Measurements from ENCODE around the gene ZNF446.
A peak's percentile ranks its signal among the peaks of the same experiment; 100 is the strongest.
"Not testable (repeated sequence)": the region's sequence is repeated elsewhere in the genome, so short reads cannot be mapped to it uniquely, and the experiment has no call there.

The ZNF446 gene

DNA sequence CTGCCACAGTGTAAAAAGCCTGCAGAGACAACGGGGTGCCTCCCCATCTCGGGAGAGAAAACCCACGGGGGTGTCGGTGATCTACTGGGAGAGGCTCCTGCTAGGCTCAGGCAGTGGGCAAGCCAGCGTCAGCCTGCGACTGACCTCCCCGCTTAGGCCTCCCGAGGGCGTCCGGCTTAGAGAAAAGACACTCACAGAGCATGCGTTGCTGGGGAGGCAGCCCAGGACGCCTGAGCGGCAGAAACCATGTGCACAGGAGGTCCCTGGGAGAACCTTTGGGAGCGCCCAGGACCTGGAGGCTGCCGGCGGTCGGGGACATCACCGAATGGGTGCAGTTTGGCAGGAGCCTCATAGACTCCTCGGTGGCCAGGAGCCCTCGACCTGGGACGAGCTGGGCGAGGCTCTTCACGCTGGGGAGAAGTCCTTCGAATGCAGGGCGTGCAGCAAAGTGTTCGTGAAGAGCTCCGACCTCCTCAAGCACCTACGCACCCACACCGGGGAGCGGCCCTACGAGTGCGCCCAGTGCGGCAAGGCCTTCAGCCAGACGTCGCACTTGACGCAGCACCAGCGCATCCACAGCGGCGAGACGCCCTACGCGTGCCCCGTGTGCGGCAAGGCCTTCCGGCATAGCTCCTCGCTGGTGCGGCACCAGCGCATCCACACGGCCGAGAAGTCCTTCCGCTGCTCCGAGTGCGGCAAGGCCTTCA is 5.2 kb upstream of the ZNF446 start:
- not testable (repeated sequence) for DNase-seq

DNA sequence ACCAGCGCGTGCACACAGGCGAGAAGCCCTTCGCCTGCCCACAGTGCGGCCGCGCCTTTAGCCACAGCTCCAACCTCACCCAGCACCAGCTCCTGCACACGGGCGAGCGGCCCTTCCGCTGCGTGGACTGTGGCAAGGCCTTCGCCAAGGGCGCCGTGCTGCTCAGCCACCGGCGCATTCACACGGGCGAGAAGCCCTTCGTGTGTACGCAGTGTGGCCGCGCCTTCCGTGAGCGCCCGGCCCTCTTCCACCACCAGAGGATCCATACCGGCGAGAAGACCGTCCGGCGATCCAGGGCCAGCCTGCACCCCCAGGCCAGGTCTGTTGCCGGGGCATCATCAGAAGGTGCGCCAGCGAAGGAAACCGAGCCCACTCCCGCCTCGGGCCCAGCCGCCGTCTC is 4.4 kb upstream of the ZNF446 start:
- DNase-seq: no peak

DNA sequence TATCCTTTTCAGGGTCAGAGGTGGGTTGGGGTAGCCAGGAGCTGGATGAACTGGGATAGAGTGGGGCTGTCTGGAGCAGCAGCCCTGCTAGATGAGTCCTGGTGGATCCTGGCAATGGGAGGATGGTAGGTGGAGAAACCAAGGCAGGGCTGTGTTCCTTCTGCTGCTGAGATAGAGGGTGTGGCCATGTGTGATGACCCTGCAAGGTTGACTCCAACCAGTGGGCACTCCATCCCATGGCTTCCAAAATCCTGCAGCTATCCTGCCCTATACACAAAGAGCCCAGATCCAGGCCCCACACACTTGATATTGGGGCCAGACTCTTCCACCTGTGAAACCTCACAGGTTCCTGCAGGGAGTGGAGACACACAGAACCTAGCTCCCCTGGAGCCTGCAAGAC is 2.4 kb upstream of the ZNF446 start:
- DNase-seq: no peak

DNA sequence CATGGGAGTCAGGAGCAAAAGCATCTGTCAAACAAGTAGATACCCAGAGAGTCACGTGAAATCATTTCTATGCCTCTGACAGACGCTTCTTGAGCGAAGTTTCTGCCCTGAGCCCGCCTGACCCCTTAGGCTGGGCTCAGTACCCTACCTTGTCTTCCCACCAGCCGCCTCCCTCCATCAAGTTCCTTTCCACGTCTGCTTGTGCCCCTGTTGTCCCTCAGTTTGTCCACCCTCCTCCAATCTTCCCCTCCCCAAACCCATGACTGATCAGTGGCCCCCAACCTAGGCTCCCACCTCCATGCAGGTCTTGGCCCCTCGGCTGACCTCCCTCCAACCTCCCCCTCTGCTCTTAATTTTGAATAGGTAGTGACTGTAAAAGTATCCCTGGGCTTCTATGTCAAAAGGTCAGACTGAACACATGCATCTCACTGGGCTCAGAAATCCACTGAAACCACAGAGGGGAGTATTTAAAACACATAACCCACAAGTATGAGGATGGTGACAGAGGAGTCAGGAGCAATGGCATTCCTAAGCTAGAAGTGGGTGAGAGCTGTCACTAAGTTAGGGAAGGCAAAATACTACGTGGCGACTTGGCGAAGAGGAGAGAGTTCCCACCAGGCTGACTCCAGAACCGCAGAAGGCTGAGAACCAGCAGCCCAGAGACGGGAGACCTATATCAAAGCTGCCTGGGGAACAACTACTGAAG is 1.7 kb upstream of the ZNF446 start:
- DNase-seq: no peak

DNA sequence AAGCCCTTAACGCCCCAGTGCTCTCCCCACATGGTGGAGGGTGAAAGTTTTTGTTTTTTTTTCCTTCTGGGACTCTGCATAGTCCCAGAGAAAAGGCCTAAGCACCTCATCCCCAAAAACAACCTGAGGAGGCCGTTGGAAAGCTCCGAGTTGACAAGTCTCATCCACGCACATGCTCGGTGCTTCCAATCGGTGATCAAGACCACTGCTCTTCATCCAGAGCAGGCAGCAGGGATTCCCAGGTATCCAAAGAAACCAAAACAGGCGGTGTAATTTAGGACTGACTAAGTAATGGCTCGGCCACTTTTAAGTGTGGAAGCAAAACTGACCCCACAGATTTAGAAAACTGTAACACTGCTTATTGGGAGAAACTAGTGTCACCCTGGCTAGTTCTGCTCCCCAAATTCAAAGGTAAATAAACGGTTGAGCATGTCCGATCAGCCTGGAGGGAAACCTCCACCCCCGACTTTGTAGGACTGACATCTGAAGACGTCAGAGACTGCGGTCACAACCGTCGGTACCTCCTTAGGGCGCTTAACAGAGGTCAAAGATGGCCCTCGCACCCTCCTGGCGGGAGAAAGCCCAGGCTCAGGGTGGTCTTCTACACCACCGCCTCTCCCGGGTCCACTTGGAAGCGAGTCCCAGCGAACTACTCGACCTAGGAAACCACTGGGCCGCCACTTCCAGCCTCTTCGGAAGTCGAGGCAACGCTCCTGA is 997 bp upstream of the ZNF446 start:
- DNase-seq: no peak

DNA sequence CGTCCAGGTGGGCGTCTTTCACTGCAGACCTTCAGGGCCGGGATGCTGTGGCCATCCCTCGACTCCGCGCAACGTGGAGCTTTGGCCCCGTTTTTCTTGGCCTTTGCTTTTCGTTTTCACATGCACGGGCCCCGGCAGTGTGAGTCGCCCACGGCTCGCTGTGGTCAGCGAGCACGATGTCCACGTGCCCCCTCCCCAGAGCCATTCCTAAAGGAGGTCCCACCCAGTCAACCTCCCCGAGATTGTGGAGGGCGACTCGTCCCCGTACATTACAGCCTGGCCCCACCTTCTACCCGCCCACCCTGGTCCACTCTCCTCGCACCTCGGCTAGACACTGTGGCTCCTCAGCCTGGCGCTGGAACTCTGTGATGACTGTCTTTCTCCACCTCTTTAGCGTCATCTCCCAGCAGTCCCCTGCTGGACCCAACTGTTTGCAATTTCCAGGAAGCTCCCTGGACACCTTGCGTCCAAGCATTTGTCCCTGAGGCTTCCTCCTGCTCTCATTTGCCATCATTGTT is 405 bp downstream of the ZNF446 start:
- no peak for DNase-seq

DNA sequence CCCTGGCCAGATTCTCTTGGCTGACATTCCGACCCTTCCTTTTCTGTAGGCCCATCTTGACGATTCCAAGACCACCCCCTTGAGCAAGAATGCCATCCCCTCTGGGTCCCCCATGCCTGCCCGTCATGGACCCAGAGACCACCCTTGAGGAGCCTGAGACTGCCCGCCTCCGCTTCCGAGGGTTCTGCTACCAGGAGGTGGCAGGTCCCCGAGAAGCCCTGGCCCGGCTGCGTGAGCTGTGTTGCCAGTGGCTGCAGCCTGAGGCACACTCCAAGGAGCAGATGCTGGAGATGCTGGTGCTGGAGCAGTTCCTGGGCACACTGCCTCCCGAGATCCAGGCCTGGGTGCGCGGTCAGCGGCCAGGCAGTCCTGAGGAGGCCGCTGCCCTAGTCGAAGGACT is 978 bp downstream of the ZNF446 start:
- no peak for DNase-seq

DNA sequence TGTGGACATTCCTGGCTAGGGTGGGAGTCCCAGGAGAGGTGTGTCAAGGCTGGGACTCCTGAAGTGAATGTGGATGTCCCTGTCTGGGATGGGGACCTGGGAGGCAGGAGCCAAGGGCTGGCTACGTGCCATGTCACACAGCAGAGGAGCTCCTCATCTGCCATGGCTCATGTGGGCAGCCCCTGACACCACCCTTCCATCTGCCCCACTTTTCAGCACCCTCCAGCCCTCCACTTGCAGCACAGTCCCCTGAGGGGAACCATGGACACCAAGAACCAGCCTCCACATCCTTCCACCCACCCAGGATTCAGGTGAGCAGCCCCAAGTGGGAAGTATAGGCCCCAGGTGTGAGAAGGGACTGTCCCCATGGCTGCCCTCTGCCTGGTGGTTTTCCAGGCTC is 1.7 kb downstream of the ZNF446 start:
- DNase-seq: no peak

DNA sequence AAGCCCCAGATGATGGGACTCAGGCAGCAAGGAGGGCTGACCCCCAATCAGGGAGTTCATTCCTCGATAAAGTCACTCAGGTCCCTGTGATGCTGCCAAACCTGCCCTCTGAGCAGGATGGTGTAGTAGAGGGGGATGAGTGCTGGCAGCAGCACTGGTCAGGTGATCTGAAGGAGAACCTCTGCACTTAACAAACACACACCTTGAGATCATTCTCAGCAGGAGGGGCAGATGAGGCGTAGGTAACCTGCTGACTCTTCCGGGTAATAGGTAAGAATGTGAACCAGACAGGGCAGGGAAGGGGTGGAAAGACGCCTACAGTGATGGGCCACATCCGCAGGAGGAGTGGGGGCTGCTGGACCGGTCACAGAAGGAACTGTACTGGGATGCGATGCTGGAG is 3.2 kb downstream of the ZNF446 start:
- DNase-seq: no peak

DNA sequence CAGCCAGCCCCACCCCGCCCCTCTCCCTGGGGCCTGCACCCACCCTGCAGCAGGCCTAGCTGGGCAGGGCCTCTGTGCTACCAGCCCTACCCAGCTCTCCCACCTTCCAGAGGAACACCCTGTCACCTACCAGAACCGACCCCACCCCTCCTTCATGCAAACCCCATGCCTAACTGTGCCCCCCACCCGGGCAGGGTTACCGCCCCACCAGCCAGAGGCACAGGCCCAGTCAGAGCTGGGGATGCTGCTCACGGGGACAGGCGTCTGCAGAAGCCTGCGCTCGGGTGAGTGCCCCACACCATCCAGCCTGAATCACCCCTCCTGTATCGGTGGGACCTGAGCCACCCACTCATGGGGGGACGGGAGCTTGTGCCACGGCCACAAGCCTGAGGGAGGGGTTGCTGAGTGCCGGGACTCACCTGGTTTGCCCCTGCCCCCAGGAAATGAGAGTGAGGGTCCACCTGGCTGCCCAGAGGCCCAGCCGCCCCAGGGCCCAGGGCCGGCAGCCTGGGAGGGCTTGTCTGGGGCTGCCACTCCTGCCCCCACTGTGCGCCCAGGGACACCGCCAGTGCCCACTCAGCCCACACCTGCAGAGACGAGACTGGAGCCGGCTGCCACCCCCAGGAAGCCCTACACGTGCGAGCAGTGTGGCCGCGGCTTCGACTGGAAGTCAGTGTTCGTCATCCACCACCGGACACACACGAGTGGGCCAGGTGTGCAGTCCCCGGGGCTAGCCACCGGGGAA is 3.8 kb downstream of the ZNF446 start:
- DNase-seq: no peak

DNA sequence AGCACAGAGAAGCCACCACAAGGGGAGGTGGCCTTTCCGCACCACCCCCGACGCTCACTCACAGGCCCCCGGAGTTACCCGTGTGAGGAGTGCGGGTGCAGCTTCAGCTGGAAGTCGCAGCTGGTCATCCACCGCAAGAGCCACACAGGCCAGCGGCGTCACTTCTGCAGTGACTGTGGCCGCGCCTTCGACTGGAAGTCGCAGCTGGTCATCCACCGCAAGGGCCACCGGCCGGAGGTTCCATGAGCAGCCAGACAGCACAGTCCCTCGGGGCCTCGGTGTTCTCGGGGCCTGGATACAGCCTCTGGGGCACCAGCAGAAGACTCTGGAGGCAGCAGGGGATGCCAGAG is 4.3 kb downstream of the ZNF446 start:
- no peak for DNase-seq

DNA sequence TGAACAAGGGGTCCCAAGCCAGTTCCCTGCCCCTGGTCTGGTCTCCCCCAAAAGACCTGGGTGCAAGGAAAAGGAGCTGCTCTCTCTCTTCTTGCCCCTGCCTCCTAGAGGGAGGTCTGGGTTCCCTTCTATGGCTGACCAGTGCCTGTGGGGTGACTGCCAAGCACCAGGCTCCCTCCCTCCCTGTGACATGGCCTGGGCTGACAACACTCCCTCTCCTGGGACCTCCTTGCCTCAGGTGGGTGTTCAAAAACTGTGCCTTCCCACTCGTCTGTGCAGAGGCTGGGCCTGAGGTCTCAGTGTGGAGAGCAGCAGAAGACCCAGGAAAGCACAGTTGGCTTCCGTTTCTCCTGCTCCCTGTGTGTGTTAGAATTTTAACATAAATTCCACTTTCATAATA is 4.7 kb downstream of the ZNF446 start:
- DNase-seq: no peak

DNA sequence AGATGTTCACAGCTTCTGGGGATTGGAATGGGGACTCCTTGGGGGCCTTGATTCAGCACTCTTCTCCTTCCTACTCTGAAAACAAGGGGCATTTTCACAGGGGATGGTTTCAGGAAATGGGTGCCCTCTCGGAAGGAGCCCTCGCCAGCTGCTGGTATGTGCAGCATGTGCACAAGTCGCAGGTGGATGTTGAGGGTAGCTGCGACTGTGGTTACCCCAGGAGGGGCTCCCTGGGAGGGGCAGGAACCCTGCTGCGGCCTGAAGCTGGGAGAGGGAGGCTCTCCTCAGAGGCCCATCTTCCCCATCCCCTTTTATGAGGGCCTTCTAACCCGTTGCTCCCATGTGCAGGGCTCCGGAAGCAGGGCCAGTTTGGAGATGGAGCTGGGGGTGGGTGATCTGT is 6.2 kb downstream of the ZNF446 start:
- no peak for DNase-seq

DNA sequence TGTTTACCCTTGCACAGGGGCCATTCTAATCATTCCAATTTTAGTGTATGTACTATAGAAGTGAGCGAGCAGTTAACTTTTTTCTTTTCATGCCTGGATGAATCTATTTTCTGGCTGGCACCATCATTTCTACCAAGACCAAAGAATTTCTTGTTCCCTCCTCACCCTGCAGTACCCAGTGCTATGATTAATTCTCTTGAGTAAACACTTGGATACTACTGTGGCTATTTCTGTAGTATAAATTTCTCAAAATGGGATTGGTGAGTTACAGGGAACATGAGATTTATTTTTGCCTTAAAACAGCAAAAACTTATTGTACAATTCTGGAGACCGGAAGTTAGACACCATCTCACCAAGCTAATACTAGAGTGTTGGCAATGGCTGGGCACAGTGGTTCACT is 7.6 kb downstream of the ZNF446 start:
- no peak for DNase-seq

DNA sequence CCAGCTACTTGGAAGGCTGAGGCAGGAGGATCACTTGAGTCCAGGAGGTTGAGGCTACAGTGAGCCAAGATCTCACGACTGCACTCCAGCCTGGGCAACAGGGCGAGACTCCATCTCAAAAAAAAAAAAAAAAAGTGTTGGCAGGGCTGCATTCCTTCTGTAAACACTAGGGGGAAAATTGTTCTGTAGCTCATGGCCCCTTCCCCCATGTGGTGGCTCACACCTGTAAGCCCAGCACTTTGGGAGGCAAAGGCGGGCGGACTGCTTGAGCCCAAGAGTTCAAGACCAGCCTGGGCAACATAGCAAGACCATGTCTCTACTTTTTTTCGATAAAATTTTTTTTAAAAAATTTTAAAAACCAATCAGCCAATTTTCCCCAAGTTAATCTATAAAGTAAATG is 8.2 kb downstream of the ZNF446 start:
- not testable (repeated sequence) for DNase-seq

DNA sequence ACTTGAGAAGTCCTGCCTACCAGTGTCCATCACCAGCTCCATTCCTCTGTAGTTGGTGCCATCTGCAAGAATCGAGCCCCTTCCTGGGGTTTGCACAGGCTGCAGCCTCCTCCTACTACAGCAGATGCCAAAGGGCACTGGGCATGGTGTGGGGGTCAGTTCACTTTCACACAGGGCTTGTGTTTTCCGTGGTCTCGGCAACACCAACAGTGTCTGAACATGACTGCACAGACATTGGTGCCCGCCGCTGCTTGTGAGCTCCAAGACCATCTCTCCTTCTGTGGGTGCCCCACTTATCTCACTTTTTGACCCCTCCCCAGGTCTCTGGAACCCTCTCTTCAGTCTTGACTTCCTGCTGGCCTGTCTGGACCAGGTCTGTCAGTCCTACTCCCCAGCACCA is 15.2 kb downstream of the ZNF446 start:
- no peak for DNase-seq

DNA sequence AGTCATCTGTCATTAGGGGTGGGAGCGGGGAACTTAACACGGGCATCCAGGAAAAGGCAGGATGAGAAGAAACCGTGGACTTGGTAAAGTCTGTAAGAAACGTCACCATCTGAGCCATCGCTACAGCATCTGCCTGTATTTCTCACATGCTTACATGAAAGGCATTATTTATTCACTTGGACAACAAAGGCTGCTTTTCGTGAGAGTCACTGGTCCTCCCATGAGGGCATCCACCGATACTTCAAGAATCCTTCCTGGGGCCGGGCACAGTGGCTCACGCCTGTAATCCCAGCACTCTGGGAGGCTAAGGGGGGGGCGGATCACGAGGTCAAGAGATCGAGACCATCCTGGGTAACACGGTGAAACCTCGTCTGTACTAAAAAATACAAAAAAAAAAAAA is 16.1 kb downstream of the ZNF446 start:
- no peak for DNase-seq

DNA sequence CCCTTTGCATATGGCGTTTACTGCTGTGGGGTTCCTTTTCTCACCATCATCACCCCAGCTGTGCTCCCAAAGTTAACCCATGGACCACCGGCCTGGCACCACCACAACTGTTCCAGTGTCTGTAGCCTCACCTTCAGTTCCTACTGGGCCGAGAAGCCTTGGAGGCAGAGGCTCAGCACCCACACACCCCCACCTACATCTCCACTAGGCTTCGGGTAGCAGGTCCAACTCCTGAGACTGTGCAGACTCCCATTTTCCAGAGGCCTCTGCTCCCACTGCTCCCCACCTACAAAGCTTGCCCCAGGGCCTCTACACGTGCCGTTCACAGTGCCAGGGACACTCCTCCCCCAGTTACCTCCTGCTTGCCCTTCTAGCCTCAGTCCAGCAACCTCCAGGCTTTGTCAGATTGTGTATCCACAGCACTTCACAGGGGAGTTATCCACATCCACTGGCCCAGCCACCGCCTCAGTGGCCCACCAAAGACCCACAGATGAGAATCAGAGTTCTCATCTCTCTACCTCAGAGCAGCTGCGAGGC is 21.6 kb downstream of the ZNF446 start:
- DNase-seq: no peak

DNA sequence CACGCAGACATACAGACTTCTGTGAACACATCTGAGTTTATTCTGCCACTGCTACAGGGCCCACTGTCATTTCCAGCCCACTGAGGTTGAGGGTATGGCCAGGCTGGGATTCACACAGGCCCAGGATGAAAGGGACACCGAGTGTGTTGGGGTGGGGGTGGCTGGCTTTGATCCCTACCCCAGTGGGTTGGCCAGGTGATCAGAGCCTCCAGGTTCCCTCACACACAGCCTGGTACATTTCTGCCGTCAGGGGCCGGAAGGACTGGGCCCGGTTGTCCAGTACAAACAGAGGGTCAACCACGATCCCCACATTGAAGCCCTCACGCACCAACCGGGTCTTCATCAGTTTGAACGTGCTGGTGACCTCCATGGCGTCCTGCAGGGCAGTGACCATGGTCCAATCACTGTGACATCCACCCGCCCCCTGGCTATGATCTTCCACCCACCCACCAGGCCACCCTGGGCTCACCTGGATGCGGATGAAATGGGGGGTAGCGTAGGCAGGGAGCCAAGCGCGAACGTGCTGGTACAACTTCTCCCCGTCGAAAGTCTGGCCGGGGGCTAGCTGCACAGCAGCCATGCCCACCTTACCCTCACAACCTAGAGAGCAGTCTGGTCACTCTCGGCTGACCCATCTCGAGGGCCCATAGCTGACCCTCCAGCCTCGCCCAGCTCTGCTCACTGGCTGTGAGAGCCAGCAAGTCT is 22.3 kb downstream of the ZNF446 start:
- no peak for DNase-seq

DNA sequence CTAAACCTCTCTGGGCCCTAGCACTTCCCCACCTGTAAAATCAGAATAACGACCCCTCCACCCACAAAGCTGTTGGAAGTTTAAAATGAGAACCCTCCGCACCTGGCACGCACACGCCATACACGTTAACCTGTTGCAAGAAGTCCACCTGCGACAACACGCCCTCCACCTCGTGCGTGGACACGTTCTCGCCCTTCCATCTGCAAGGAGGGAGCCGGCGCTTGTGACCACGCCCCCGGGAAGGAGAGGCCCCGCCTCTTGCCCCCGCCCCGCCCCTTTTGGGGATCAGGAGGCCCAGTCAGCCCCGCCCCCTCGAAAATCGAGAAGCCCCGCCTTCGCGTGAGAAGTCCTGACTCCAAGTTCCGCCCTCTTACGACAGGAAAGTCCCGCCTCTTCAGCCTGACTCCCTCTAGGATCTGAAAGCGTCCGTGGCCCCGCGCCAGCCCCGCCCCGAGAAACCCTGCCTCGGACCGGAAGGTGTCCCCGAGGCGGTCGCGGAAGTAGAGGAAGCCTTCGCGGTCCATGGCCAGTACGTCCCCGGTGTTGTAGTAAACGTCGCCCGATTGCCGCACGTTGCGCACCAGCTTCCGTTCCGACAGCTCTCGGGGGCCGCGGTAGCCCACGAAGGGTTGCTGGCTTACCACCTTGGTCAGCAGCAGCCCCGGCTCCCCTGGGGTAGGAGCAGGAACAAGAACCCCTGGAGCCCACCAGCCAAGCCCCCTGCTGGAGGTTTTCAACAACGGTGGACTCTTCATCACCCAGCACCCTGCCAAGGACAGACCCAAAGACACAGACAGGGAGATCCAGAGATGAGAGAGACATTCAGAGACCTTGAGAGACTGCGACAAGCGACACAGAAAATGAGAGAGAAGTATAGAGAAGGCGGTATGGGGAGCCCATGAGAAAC is 23.1 kb downstream of the ZNF446 start:
- peak; percentile 97 for DNase-seq

DNA sequence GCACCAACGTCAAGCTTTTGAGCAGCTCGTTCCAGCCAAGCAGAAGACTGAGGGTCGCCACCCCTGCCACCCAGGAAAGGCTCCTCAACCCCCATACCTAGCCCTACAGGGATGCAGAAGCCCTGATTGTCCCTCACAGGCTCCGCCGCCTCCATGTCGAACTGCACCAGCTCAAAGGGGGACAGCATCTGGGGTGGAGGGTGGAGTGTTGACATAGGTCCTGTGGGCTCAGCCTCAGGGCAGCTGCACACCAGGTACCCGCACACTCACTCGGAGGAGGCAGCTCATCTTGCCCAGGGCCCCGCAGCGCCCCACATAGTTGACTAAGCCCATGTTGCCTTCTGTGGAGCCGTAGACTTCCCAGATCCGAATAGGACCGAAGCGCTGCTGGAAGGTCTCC is 24.1 kb downstream of the ZNF446 start:
- no peak for DNase-seq
